Measurements from ENCODE around the gene ZNF831.

Gene ZNF831

DNA sequence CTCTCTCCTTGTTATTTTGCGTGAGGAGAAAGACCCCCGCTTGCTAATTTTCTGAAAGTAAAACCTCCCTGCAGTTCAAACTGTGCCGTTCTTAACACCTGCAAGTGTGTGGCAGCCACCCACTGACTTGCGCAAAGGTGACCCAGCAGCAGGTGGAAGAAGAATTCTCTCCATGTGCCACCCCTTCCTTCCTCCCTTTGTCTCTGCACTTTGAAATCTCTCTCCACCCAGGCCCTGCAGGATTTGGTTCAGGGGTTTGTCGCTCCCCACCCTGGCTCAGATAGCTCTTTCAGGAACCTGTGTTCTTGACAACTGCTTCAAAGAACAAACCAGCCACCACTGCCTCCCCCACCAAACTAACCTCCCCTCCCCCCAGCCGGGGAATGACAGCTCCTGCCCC is 41.4 kb downstream of the ZNF831 start:
- DNase-seq (ENCODE audit: low read depth): no peak
- no peak overlapping the region for H3K4me3 ChIP-seq (ENCODE audit: low read length)
- TF ChIP-seq, protein P1, sequence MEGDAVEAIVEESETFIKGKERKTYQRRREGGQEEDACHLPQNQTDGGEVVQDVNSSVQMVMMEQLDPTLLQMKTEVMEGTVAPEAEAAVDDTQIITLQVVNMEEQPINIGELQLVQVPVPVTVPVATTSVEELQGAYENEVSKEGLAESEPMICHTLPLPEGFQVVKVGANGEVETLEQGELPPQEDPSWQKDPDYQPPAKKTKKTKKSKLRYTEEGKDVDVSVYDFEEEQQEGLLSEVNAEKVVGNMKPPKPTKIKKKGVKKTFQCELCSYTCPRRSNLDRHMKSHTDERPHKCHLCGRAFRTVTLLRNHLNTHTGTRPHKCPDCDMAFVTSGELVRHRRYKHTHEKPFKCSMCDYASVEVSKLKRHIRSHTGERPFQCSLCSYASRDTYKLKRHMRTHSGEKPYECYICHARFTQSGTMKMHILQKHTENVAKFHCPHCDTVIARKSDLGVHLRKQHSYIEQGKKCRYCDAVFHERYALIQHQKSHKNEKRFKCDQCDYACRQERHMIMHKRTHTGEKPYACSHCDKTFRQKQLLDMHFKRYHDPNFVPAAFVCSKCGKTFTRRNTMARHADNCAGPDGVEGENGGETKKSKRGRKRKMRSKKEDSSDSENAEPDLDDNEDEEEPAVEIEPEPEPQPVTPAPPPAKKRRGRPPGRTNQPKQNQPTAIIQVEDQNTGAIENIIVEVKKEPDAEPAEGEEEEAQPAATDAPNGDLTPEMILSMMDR (conservative IDR thresholded peaks at IDR 0.05; ENCODE audit: low read length): no peak

DNA sequence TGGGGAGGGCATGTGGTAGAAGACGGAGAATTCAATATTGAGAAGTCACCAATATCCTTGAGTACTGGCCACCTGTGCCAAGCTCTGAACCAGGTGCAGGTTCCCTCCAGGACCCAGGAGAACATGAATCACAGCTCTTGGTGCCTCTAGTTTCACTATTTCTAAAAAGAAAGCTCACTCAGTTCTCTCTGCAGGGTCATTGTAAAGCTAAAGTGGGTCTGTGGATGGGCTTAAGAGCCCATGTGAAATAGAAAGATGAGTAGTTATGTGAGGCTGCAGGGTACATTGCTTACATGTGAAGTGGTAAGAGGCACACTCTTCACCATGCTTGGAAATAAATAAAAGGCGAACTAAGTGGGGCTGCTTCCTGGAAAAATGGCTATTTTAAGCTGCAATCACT is 43.6 kb downstream of the ZNF831 start:
- no peak overlapping the region for H3K4me3 ChIP-seq (ENCODE audit: low read length)
- no peak for DNase-seq (ENCODE audit: low read depth)
- TF ChIP-seq, protein P1 (conservative IDR thresholded peaks at IDR 0.05; ENCODE audit: low read length): no peak

DNA sequence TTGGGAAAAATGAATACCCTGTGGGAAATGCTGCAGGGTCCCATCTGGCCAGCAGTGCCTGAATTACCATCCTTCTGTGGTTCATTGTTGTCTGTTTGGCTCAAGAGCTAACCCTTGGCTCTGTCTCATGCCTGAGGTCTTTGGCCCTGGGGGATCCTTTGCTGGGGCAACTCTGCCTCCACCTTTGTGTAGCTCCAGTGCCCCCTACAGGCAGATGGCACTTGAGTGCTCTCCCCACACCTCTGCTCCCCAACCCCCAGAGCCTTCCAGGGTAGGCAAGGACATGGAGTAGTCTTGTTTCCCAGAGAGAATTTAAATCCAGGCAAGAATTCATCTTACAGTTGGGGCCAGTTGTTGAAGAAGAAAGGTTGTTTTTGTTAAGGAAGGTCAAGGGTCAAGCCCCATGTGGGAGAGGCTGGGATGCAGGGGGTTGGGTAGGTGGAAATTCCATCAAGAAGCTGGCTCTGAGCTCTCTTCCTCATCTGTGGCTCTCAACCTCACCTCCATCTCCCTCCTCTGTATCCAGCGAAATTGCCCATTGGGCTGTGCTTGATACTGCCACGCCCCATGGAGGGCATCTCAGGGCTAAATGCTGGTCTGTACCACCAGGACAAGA is 44.2 kb downstream of the ZNF831 start:
- TF ChIP-seq, protein P1 (conservative IDR thresholded peaks at IDR 0.05; ENCODE audit: low read length): peak; percentile 37; the same call in 1 of the 2 replicates
- H3K4me3 ChIP-seq (ENCODE audit: low read length): no peak overlapping the region
- DNase-seq (ENCODE audit: low read depth): peak; percentile 15

DNA sequence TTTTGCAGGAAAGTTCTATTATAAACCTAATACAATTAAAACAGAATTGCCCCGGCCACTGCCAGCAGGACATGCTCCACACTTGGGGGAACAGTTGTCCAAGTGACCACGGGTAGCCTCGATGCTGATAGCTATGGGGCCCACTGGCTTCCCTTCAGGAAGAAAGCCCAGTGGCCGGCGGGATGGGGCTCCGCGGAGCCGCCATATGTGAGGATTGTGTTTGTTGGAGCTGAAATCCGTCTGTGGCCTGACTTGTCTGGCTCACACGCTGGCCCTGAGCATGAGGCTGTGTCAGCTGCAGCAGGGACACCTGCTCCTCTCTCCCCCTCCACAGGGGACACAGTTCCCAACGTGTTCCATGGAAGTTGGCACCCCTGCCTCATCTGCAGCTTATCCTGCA is 46.6 kb downstream of the ZNF831 start:
- H3K4me3 ChIP-seq (ENCODE audit: low read length): no peak overlapping the region
- TF ChIP-seq, protein P1 (conservative IDR thresholded peaks at IDR 0.05; ENCODE audit: low read length): no peak
- no peak for DNase-seq (ENCODE audit: low read depth)

DNA sequence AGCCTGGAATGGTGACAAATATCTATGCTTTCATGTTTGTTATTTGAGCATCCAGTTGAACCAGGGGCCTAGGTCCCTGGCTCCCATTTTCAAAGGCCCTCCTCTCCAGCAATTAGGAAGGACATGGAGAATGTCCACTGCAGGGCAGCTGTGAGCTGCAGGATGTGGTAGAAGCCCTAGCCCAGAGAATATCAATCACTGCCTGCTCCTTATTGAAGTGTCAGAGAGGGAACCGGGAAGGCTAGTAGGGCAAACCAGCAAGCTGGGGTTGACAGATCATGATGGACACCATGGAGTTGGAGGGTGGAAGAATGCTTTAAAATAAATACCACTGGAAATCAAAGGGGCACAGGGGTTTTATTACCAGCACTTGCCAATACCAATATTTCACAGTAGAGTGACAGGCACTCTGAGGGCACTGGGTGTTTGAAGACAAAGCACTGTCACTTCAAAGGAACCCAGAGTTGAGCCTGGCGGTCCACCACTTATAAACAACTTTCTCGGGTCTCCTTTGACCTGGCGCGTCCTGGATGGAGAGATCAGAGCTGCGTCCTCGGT is 47.7 kb downstream of the ZNF831 start:
- no peak overlapping the region for H3K4me3 ChIP-seq (ENCODE audit: low read length)
- no peak for DNase-seq (ENCODE audit: low read depth)
- TF ChIP-seq, protein P1 (conservative IDR thresholded peaks at IDR 0.05; ENCODE audit: low read length): no peak

DNA sequence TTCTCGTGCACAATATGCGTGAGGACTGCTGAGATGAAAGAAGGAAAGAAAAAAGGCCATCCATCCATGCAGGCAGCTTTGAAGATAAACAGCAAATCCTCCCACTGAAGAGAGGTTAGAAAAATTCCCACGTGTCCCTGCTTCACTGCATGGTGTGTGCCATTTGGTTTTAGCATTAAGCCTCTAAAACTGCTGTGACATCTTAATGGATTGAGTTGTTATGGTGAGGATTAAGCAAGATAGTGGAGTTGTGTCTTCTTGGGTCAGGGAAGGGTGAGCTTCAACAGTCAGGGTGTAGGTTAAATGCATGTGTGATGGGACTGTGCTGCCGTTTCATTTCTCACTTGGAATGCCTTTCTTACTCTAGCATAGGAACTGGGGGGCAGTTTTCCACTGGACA is 50.5 kb downstream of the ZNF831 start:
- no peak overlapping the region for H3K4me3 ChIP-seq (ENCODE audit: low read length)
- no peak for DNase-seq (ENCODE audit: low read depth)
- TF ChIP-seq, protein P1 (conservative IDR thresholded peaks at IDR 0.05; ENCODE audit: low read length): no peak

Measured in AG10803 (cell line).